Measurements from ENCODE around the gene TMEM117.

Gene TMEM117

GRCh38 chr12:43835656-43836474 lies at the start of gene TMEM117:
Gene TMEM117, plus strand, starts transcription at chr12:43836081.
- in situ Hi-C loops (cut with HindIII; ENCODE audit: low sequenced_read_pairs), result no loop called here

- in situ Hi-C loops (cut with HindIII; ENCODE audit: low sequenced_read_pairs), result no loop called here
Observed at GRCh38 chr12:43786899-43787693, 48.8 kb upstream of the TMEM117 start.

- in situ Hi-C loops (cut with HindIII; ENCODE audit: low sequenced_read_pairs), result no loop called here
Observed at GRCh38 chr12:43789941-43790340, 45.9 kb upstream of the TMEM117 start.

- in situ Hi-C loops (cut with HindIII; ENCODE audit: low sequenced_read_pairs), result no loop called here
Observed at GRCh38 chr12:43795716-43796280, 40.1 kb upstream of the TMEM117 start.

GRCh38 chr12:43797561-43798217 lies 38.2 kb upstream of the TMEM117 start:
- in situ Hi-C loops (cut with HindIII; ENCODE audit: low sequenced_read_pairs), result no loop called here

- in situ Hi-C loops (cut with HindIII; ENCODE audit: low sequenced_read_pairs), result no loop called here
Observed at GRCh38 chr12:43805149-43805859, 30.6 kb upstream of the TMEM117 start.

GRCh38 chr12:43805860-43806736 lies 29.8 kb upstream of the TMEM117 start, which contains the start of gene TWF1:
Gene TWF1, minus strand, starts transcription at chr12:43806317. Its CDS starts 72 bp downstream, at chr12:43806245.
- in situ Hi-C loops (cut with HindIII; ENCODE audit: low sequenced_read_pairs), result no loop called here

- in situ Hi-C loops (cut with HindIII; ENCODE audit: low sequenced_read_pairs), result no loop called here
Observed at GRCh38 chr12:43806737-43807072, 29.2 kb upstream of the TMEM117 start.

- in situ Hi-C loops (cut with HindIII; ENCODE audit: low sequenced_read_pairs), result no loop called here
Observed at GRCh38 chr12:43807386-43807785, 28.5 kb upstream of the TMEM117 start.

GRCh38 chr12:43812057-43812456 lies 23.8 kb upstream of the TMEM117 start:
- in situ Hi-C loops (cut with HindIII; ENCODE audit: low sequenced_read_pairs), result loop anchor here (10.0 kb wide), 2 partner anchors 57 to 73 kb away; partner anchors contain the start of genes IRAK4 and PUS7L

- in situ Hi-C loops (cut with HindIII; ENCODE audit: low sequenced_read_pairs), result loop anchor here (10.0 kb wide), 2 partner anchors 58 to 72 kb away; partner anchors contain the start of genes IRAK4 and PUS7L
Observed at GRCh38 chr12:43812926-43813325, 23.0 kb upstream of the TMEM117 start.

- in situ Hi-C loops (cut with HindIII; ENCODE audit: low sequenced_read_pairs), result loop anchor here (10.0 kb wide), 2 partner anchors 61 to 69 kb away; partner anchors contain the start of genes IRAK4 and PUS7L
Observed at GRCh38 chr12:43815416-43815815, 20.5 kb upstream of the TMEM117 start.

GRCh38 chr12:43816168-43816567 lies 19.7 kb upstream of the TMEM117 start:
- in situ Hi-C loops (cut with HindIII; ENCODE audit: low sequenced_read_pairs), result loop anchor here (10.0 kb wide), 2 partner anchors 61 to 69 kb away; partner anchors contain the start of genes IRAK4 and PUS7L

GRCh38 chr12:43824207-43824775 lies 11.6 kb upstream of the TMEM117 start:
- in situ Hi-C loops (cut with HindIII; ENCODE audit: low sequenced_read_pairs), result no loop called here

- in situ Hi-C loops (cut with HindIII; ENCODE audit: low sequenced_read_pairs), result no loop called here
Observed at GRCh38 chr12:43826681-43827080, 9.2 kb upstream of the TMEM117 start.

- in situ Hi-C loops (cut with HindIII; ENCODE audit: low sequenced_read_pairs), result no loop called here
Observed at GRCh38 chr12:43827093-43827492, 8.8 kb upstream of the TMEM117 start.

GRCh38 chr12:43832463-43833168 lies 3.3 kb upstream of the TMEM117 start:
- in situ Hi-C loops (cut with HindIII; ENCODE audit: low sequenced_read_pairs), result no loop called here

GRCh38 chr12:43835264-43835655 lies 621 bp upstream of the TMEM117 start:
- in situ Hi-C loops (cut with HindIII; ENCODE audit: low sequenced_read_pairs), result no loop called here
